ENCODE data around the gene HOXD4.

DNA sequence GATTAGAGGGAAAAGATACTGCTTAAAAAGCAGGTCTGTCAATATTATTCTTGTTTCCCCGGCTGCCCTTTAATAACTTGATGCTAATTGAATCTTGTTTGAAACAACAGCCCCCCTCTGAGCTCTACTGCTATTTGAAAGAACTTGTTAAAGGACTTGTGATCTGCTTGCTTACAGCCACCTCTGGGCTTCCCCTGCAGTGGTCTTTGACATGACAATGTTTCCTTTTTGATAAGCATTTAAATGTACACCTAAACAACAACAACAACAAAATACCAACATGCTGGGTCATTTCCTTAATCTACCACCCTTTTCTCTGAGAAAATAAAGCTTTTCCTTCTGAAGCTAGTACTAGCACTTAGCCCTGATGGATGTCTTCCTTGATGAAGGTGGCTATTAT, 41.0 kb downstream of the HOXD4 start:
- TF ChIP-seq, protein P1, sequence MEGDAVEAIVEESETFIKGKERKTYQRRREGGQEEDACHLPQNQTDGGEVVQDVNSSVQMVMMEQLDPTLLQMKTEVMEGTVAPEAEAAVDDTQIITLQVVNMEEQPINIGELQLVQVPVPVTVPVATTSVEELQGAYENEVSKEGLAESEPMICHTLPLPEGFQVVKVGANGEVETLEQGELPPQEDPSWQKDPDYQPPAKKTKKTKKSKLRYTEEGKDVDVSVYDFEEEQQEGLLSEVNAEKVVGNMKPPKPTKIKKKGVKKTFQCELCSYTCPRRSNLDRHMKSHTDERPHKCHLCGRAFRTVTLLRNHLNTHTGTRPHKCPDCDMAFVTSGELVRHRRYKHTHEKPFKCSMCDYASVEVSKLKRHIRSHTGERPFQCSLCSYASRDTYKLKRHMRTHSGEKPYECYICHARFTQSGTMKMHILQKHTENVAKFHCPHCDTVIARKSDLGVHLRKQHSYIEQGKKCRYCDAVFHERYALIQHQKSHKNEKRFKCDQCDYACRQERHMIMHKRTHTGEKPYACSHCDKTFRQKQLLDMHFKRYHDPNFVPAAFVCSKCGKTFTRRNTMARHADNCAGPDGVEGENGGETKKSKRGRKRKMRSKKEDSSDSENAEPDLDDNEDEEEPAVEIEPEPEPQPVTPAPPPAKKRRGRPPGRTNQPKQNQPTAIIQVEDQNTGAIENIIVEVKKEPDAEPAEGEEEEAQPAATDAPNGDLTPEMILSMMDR (IDR thresholded peaks at IDR 0.05): no peak
- TF ChIP-seq POLR2A (IDR thresholded peaks at IDR 0.05): no peak
